Trophoblast cell (in vitro differentiated cells and primary cell): Measurements from ENCODE around the gene PLPP4.

Source experiments
- DNase-seq, 2 donors: peaks; one replicate each; pipeline ENCODE4 v3.0.0-alpha.2; 2016
- H2AFZ ChIP-seq: 2 replicates; pipeline ENCODE4 v1.6.1; 2013; ENCODE audit warnings: low read length, moderate library complexity, mild to moderate bottlenecking; ENCODE audit not compliant: insufficient read depth, poor library complexity
- H2AK5ac ChIP-seq: 2 replicates; pipeline ENCODE4 v1.6.1; 2013; ENCODE audit warnings: mild to moderate bottlenecking, low read length
- H2BK120ac ChIP-seq: 2 replicates; pipeline ENCODE4 v1.6.1; 2013; ENCODE audit warnings: low read length, mild to moderate bottlenecking, moderate library complexity; ENCODE audit not compliant: insufficient read depth, poor library complexity
- H2BK12ac ChIP-seq: 2 replicates; pipeline ENCODE4 v1.6.1; 2013; ENCODE audit warnings: mild to moderate bottlenecking, low read length, moderate library complexity
- H2BK5ac ChIP-seq: 2 replicates; pipeline ENCODE4 v1.6.1; 2013; ENCODE audit warnings: low read length, low read depth, moderate library complexity, mild to moderate bottlenecking; ENCODE audit not compliant: poor library complexity
- H3K14ac ChIP-seq: 2 replicates; pipeline ENCODE4 v1.6.1; 2013; ENCODE audit warnings: mild to moderate bottlenecking, low read length
- H3K18ac ChIP-seq: 2 replicates; pipeline ENCODE4 v1.6.1; 2013; ENCODE audit warnings: mild to moderate bottlenecking, low read length
- H3K23ac ChIP-seq: 2 replicates; pipeline ENCODE4 v1.6.1; 2013; ENCODE audit warnings: low read length
- H3K27ac ChIP-seq: 2 replicates; pipeline ENCODE4 v1.5.1; 2013; ENCODE audit warnings: low read depth, mild to moderate bottlenecking, inconsistent platforms, low read length, moderate library complexity
- H3K27me3 ChIP-seq: 2 replicates; pipeline ENCODE4 v1.6.1; 2013; ENCODE audit warnings: inconsistent platforms, mild to moderate bottlenecking, low read length, moderate library complexity; ENCODE audit not compliant: insufficient read depth
- H3K36me3 ChIP-seq, 2 experiments: 1 replicate in 1 of 2; 2 replicates in 1 of 2; pipeline ENCODE4 v1.6.1; 2013; ENCODE audit warnings: low read length in 2 of 2, mild to moderate bottlenecking in 2 of 2, moderate library complexity in 1 of 2; ENCODE audit not compliant: insufficient read depth in 2 of 2, control insufficient read depth in 1 of 2
- H3K4ac ChIP-seq: 2 replicates; pipeline ENCODE4 v1.6.1; 2013; ENCODE audit warnings: low read depth, mild to moderate bottlenecking, low read length, moderate library complexity
- H3K4me1 ChIP-seq, 2 experiments: 1 replicate in 1 of 2; 2 replicates in 1 of 2; pipeline ENCODE4 v1.6.1; 2013; ENCODE audit warnings: low read length in 2 of 2, mild to moderate bottlenecking in 2 of 2, moderate library complexity in 1 of 2; ENCODE audit not compliant: insufficient read depth in 2 of 2, control insufficient read depth in 1 of 2
- H3K4me2 ChIP-seq: 2 replicates; pipeline ENCODE4 v1.6.1; 2013; ENCODE audit warnings: inconsistent platforms, mild to moderate bottlenecking, low read length, moderate library complexity
- H3K4me3 ChIP-seq: 2 replicates; pipeline ENCODE4 v1.5.1; 2013; ENCODE audit warnings: mild to moderate bottlenecking, low read depth, low read length, inconsistent platforms
- H3K79me1 ChIP-seq: one replicate; pipeline ENCODE4 v1.6.1; 2013; ENCODE audit warnings: low read length
- H3K79me2 ChIP-seq: 2 replicates; pipeline ENCODE4 v1.6.1; 2013; ENCODE audit warnings: low read length, mild to moderate bottlenecking; ENCODE audit not compliant: control insufficient read depth, insufficient read depth, poor library complexity
- H3K9ac ChIP-seq: 2 replicates; pipeline ENCODE4 v1.6.1; 2013; ENCODE audit warnings: mild to moderate bottlenecking, low read length
- H3K9me3 ChIP-seq: 2 replicates; pipeline ENCODE4 v1.6.1; 2013; ENCODE audit warnings: low read depth, mild to moderate bottlenecking, control low read depth, inconsistent platforms, low read length; ENCODE audit not compliant: insufficient read depth
- H4K12ac ChIP-seq: 2 replicates; pipeline ENCODE4 v1.6.1; 2013; ENCODE audit warnings: low read depth, mild to moderate bottlenecking, low read length, moderate library complexity
- H4K8ac ChIP-seq: 2 replicates; pipeline ENCODE4 v1.6.1; 2013; ENCODE audit warnings: low read depth, mild to moderate bottlenecking, low read length, moderate library complexity
- H4K91ac ChIP-seq: one replicate; pipeline ENCODE4 v1.6.1; 2013; ENCODE audit warnings: low read depth, mild to moderate bottlenecking, low read length, moderate library complexity
- WGBS: extraction: QIAGEN DNeasy Blood & Tissue Kit; methylation state at CpG from one replicate; pipeline ENCODE4 v1.1.7; 2013; ENCODE audit warnings: missing lambda C conversion rate; ENCODE audit not compliant: insufficient read length, insufficient coverage; ENCODE audit errors: extremely low coverage; 5-methylcytosine and 5-hydroxymethylcytosine counted together

Gene PLPP4

GRCh38 chr10:120601999-120602398 lies 145.0 kb downstream of the PLPP4 start:
- Histone ChIP-seq H3K27me3 (no peaks in the 10 kb centered on the region), H4K91ac (no peak overlapping the region), H2BK120ac (no peak overlapping the region), H3K79me1 (no peaks in the 10 kb centered on the region), H3K14ac (no peak overlapping the region), H2BK5ac (no peak overlapping the region), H2BK12ac (no peak overlapping the region), H3K18ac (no peak overlapping the region), H2AFZ (no peak overlapping the region), H3K36me3 (no peaks in the 10 kb centered on the region), H3K4me3 (no peak overlapping the region), H3K27ac (no peak overlapping the region), H4K8ac (no peak overlapping the region), H3K79me2 (no peaks in the 10 kb centered on the region), H4K12ac (no peak overlapping the region), H3K9me3 (no peaks in the 10 kb centered on the region), H3K4ac (no peak overlapping the region), H3K4me1 (no peaks in the 10 kb centered on the region), H2AK5ac (no peak overlapping the region), H3K23ac (no peak overlapping the region), H3K4me2 (no peak overlapping the region), H3K9ac (no peak overlapping the region)
- DNase-seq = no peak
- no CpG with 5 or more reads among the region's 2 CpGs for WGBS

GRCh38 chr10:120605410-120605809 lies 148.4 kb downstream of the PLPP4 start:
- Histone ChIP-seq H3K36me3 (no peaks in the 10 kb centered on the region), H3K27me3 (no peaks in the 10 kb centered on the region), H3K79me1 (no peaks in the 10 kb centered on the region), H3K4me3 (no peak overlapping the region), H3K4me2 (no peak overlapping the region), H3K23ac (no peak overlapping the region), H3K4ac (no peak overlapping the region), H4K91ac (no peak overlapping the region), H2AFZ (no peak overlapping the region), H3K14ac (no peak overlapping the region), H3K4me1 (no peaks in the 10 kb centered on the region), H3K18ac (no peak overlapping the region), H3K9ac (no peak overlapping the region), H3K27ac (no peak overlapping the region), H2AK5ac (no peak overlapping the region), H3K79me2 (no peaks in the 10 kb centered on the region), H2BK120ac (no peak overlapping the region), H3K9me3 (no peaks in the 10 kb centered on the region), H4K12ac (no peak overlapping the region), H2BK12ac (no peak overlapping the region), H2BK5ac (no peak overlapping the region), H4K8ac (no peak overlapping the region)
- no peak for DNase-seq
- no CpG with 5 or more reads among the region's 3 CpGs for WGBS

GRCh38 chr10:120606051-120606764 lies 149.2 kb downstream of the PLPP4 start:
- Histone ChIP-seq H2BK12ac (no peak overlapping the region), H4K8ac (no peak overlapping the region), H3K4ac (no peak overlapping the region), H4K91ac (no peak overlapping the region), H4K12ac (no peak overlapping the region), H3K79me1 (no peaks in the 10 kb centered on the region), H2BK5ac (no peak overlapping the region), H3K36me3 (no peaks in the 10 kb centered on the region), H3K23ac (no peak overlapping the region), H3K27me3 (no peaks in the 10 kb centered on the region), H2BK120ac (no peak overlapping the region), H3K9me3 (no peaks in the 10 kb centered on the region), H3K79me2 (no peaks in the 10 kb centered on the region), H2AK5ac (no peak overlapping the region), H2AFZ (no peak overlapping the region), H3K4me3 (no peak overlapping the region), H3K4me1 (no peaks in the 10 kb centered on the region), H3K27ac (no peak overlapping the region), H3K4me2 (no peak overlapping the region), H3K14ac (no peak overlapping the region), H3K18ac (no peak overlapping the region), H3K9ac (no peak overlapping the region)
- no peak for DNase-seq
- WGBS = no CpG with 5 or more reads among the region's 5 CpGs

- no peaks in the 10 kb centered on the region for H3K79me2 ChIP-seq
- H3K27ac ChIP-seq = no peak overlapping the region
- no peak overlapping the region for H3K23ac ChIP-seq
- H3K9me3 ChIP-seq = no peaks in the 10 kb centered on the region
- H2AK5ac ChIP-seq = no peak overlapping the region
- no peak overlapping the region for H2BK12ac ChIP-seq
- H3K4me2 ChIP-seq = no peak overlapping the region
- no peak overlapping the region for H3K4ac ChIP-seq
- H3K36me3 ChIP-seq = no peaks in the 10 kb centered on the region
- H4K91ac ChIP-seq = no peak overlapping the region
- no peak overlapping the region for H2AFZ ChIP-seq
- no peak overlapping the region for H3K14ac ChIP-seq
- no peak overlapping the region for H3K4me3 ChIP-seq
- no CpG with 5 or more reads among the region's 2 CpGs for WGBS
- no peaks in the 10 kb centered on the region for H3K79me1 ChIP-seq
- H4K8ac ChIP-seq = no peak overlapping the region
- no peaks in the 10 kb centered on the region for H3K27me3 ChIP-seq
- no peak overlapping the region for H3K18ac ChIP-seq
- H2BK5ac ChIP-seq = no peak overlapping the region
- H2BK120ac ChIP-seq = no peak overlapping the region
- no peak overlapping the region for H4K12ac ChIP-seq
- no peak for DNase-seq
- H3K4me1 ChIP-seq = no peaks in the 10 kb centered on the region
- H3K9ac ChIP-seq = no peak overlapping the region
These were observed 150.1 kb downstream of the PLPP4 start for GRCh38 chr10:120607016-120607709.
